Measurements from ENCODE around the gene GPR63.

GRCh38 chr6:96816301-96816817 lies 20.9 kb downstream of the GPR63 start:
- TF ChIP-seq EZH2phosphoT487 (IDR thresholded peaks at IDR 0.05; ENCODE audit: insufficient read depth, low read depth), result no peak
- no peak for TF ChIP-seq EZH2 (IDR thresholded peaks at IDR 0.05; ENCODE audit: insufficient read depth, poor library complexity, severe bottlenecking)

Data from GM23248 (cell line).